HG02623 (cell line): ENCODE results near the gene FAM228A.
"Not testable (repeated sequence)": the region's sequence is repeated elsewhere in the genome, so short reads cannot be mapped to it uniquely, and the experiment has no call there.

Source experiments
- ATAC-seq: cut with Tn5 transposase; IDR thresholded peaks from one replicate; pipeline ENCODE4 v1.9.1; 2021; ENCODE audit warnings: moderate library complexity; ENCODE audit not compliant: unreplicated experiment

FAM228A gene

GRCh38 chr2:24190503-24190902 lies 15.7 kb downstream of the FAM228A start:
- no peak for ATAC-seq

GRCh38 chr2:24191156-24191555 lies 16.3 kb downstream of the FAM228A start:
- no peak for ATAC-seq

- no peak for ATAC-seq
Observed at GRCh38 chr2:24191848-24192247, 17.0 kb downstream of the FAM228A start.

GRCh38 chr2:24197213-24197612 lies 22.4 kb downstream of the FAM228A start:
- ATAC-seq = not testable (repeated sequence)

GRCh38 chr2:24199968-24200590 lies 25.2 kb downstream of the FAM228A start:
- no peak for ATAC-seq

GRCh38 chr2:24200799-24201198 lies 25.9 kb downstream of the FAM228A start:
- ATAC-seq = no peak

- no peak for ATAC-seq
Observed at GRCh38 chr2:24203029-24203786, 28.4 kb downstream of the FAM228A start.

GRCh38 chr2:24203787-24204150 lies 28.9 kb downstream of the FAM228A start:
- ATAC-seq = no peak

GRCh38 chr2:24204505-24204904 lies 29.7 kb downstream of the FAM228A start:
- no peak for ATAC-seq

- no peak for ATAC-seq
Observed at GRCh38 chr2:24205131-24205530, 30.3 kb downstream of the FAM228A start.

- ATAC-seq = no peak
Observed at GRCh38 chr2:24206242-24206641, 31.4 kb downstream of the FAM228A start.

GRCh38 chr2:24206714-24207113 lies 31.9 kb downstream of the FAM228A start:
- ATAC-seq = no peak

GRCh38 chr2:24207359-24207758 lies 32.5 kb downstream of the FAM228A start:
- no peak for ATAC-seq

GRCh38 chr2:24208490-24208889 lies 33.6 kb downstream of the FAM228A start:
- no peak for ATAC-seq

- no peak for ATAC-seq
Observed at GRCh38 chr2:24209389-24210105, 34.7 kb downstream of the FAM228A start.

GRCh38 chr2:24210106-24210455 lies 35.2 kb downstream of the FAM228A start:
- no peak for ATAC-seq

- ATAC-seq = no peak
Observed at GRCh38 chr2:24210723-24211122, 35.9 kb downstream of the FAM228A start.

- no peak for ATAC-seq
Observed at GRCh38 chr2:24211408-24211807, 36.6 kb downstream of the FAM228A start.

- ATAC-seq = peak; percentile 96
Observed at GRCh38 chr2:24214880-24215279, 40.0 kb downstream of the FAM228A start.

- no peak for ATAC-seq
Observed at GRCh38 chr2:24220554-24221291, 45.9 kb downstream of the FAM228A start.

- no peak for ATAC-seq
Observed at GRCh38 chr2:24221343-24222050, 46.6 kb downstream of the FAM228A start.
